ENCODE data around the gene ANKHD1.
"Not testable (repeated sequence)": the region's sequence is repeated elsewhere in the genome, so short reads cannot be mapped to it uniquely, and the experiment has no call there.

GRCh38 chr5:140427726-140428125 lies 26.1 kb downstream of the ANKHD1 start:
- not testable (repeated sequence) for TF ChIP-seq CTCF (IDR thresholded peaks at IDR 0.05; ENCODE audit: low read depth, low read length, missing input control); RXRA (IDR thresholded peaks at IDR 0.05); RAD21 (IDR thresholded peaks at IDR 0.05); MAX (IDR thresholded peaks at IDR 0.05); SP1 (IDR thresholded peaks at IDR 0.05)
